SKM-1 (cell line): ENCODE measurements around the gene GP9.
"Not testable (repeated sequence)": the region's sequence is repeated elsewhere in the genome, so short reads cannot be mapped to it uniquely, and the experiment has no call there.

ENCODE experiments used
- DNase-seq: peaks from one replicate; lab custom pipeline; 2025; ENCODE audit not compliant: unreplicated experiment; lab: John Stamatoyannopoulos, UW

The GP9 gene

GRCh38 chr3:129069313-129070085 lies 8.9 kb downstream of the GP9 start:
- DNase-seq, result not testable (repeated sequence)

- no peak for DNase-seq
Observed at GRCh38 chr3:129070086-129070885, 9.7 kb downstream of the GP9 start.

- no peak for DNase-seq
Observed at GRCh38 chr3:129077222-129077621, 16.6 kb downstream of the GP9 start.

- DNase-seq, result no peak
Observed at GRCh38 chr3:129078510-129078909, 17.9 kb downstream of the GP9 start.

GRCh38 chr3:129081503-129081902 lies 20.9 kb downstream of the GP9 start:
- DNase-seq, result no peak

- no peak for DNase-seq
Observed at GRCh38 chr3:129082026-129082425, 21.4 kb downstream of the GP9 start.

GRCh38 chr3:129084501-129084900 lies 23.9 kb downstream of the GP9 start:
- no peak for DNase-seq

GRCh38 chr3:129085165-129085715 lies 24.7 kb downstream of the GP9 start:
- no peak for DNase-seq

- DNase-seq, result no peak
Observed at GRCh38 chr3:129085818-129086217, 25.2 kb downstream of the GP9 start.

- no peak for DNase-seq
Observed at GRCh38 chr3:129087138-129087702, 26.6 kb downstream of the GP9 start.

- not testable (repeated sequence) for DNase-seq
Observed at GRCh38 chr3:129087904-129088303, 27.3 kb downstream of the GP9 start.

GRCh38 chr3:129088312-129088711 lies 27.7 kb downstream of the GP9 start:
- not testable (repeated sequence) for DNase-seq

GRCh38 chr3:129095285-129095684 lies 34.7 kb downstream of the GP9 start:
- DNase-seq, result no peak

GRCh38 chr3:129100274-129100673 lies 39.7 kb downstream of the GP9 start:
- DNase-seq, result no peak

GRCh38 chr3:129101370-129102138 lies 41.0 kb downstream of the GP9 start:
- DNase-seq, result no peak

GRCh38 chr3:129103296-129103695 lies 42.7 kb downstream of the GP9 start:
- DNase-seq, result no peak

- DNase-seq, result no peak
Observed at GRCh38 chr3:129104051-129104450, 43.5 kb downstream of the GP9 start.

- DNase-seq, result no peak
Observed at GRCh38 chr3:129104498-129105079, 44.0 kb downstream of the GP9 start.

- DNase-seq, result no peak
Observed at GRCh38 chr3:129105862-129106261, 45.3 kb downstream of the GP9 start.

- DNase-seq, result no peak
Observed at GRCh38 chr3:129106320-129106719, 45.7 kb downstream of the GP9 start.
